ENCODE measurements around the gene PLEKHM3. TPM values are rescaled to one million over a fixed set of nuclear protein-coding genes. Genes with fewer than 3 reads are reported as not detected.
"Not testable (repeated sequence)": the region's sequence is repeated elsewhere in the genome, so short reads cannot be mapped to it uniquely, and the experiment has no call there.

The PLEKHM3 gene
- total RNA-seq, 1 donor from 2014 or later: 6.4 TPM

DNA sequence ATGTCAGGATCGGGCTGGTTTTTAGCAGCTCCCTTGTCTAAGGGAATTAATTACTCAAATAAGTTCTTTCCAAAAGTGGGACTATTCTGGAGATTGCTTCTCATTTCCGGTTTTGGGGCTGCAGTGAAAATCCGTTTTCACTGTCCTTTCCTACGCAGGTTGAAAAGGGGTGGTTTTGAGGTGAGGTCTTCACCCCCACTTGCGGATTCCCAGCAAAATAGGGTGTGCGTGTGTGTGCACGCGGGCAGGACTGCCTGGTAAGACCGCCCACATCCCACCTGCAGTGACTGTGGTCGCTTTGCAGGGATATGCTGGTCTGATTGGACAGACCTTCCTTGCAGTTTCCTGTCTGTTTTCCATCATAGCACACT lies 472 bp upstream of the PLEKHM3 start:
- Mint-ChIP-seq H3K27me3 (ENCODE audit: insufficient read depth) (no peaks in the 10 kb centered on the region), H3K9me3 (no peaks in the 10 kb centered on the region), H3K27ac (peak overlapping the region; percentile 79), H3K4me1 (ENCODE audit: low read depth) (peaks cover 17% of the 10 kb centered on the region), H3K4me3 (peak overlapping the region; percentile 95), H3K36me3 (ENCODE audit: low read depth) (no peaks in the 10 kb centered on the region)
- DNase-seq (ENCODE audit: low spot score): no peak
- intact Hi-C loops (cut with micrococcal nuclease): loop anchor here (1.0 to 5.0 kb wide), 5 partner anchors 227 to 1261 kb away; partner anchors contain the start of genes CCNYL1, CREB1, FASTKD2 and MDH1B

DNA sequence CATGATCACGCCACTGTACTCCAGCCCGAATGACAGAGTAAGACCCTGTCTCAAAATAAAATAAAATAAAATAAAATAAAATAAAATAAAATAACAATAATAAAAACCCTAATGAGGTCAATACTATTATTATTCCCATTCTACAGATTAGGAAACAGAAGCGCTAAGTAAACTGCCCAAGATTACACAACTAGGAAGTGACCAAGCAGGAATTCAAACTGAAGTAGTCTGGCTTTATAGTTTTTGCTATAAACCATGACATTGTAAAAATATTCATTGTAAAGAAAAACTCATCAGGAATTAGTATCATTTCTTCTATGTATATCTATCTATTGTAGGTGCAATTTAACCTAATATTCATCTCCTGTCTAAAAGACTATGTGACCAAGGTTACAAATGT lies 1.2 kb downstream of the PLEKHM3 start:
- H3K4me3 Mint-ChIP-seq: no peak overlapping the region
- H3K36me3 Mint-ChIP-seq (ENCODE audit: low read depth): no peaks in the 10 kb centered on the region
- no peak for DNase-seq (ENCODE audit: low spot score)
- no peaks in the 10 kb centered on the region for H3K9me3 Mint-ChIP-seq
- H3K27me3 Mint-ChIP-seq (ENCODE audit: insufficient read depth): no peaks in the 10 kb centered on the region
- H3K4me1 Mint-ChIP-seq (ENCODE audit: low read depth): peaks cover 17% of the 10 kb centered on the region
- no peak overlapping the region for H3K27ac Mint-ChIP-seq
- intact Hi-C loops (cut with micrococcal nuclease): loop anchor here (2.0 kb wide), 2 partner anchors 495 to 1259 kb away; partner anchors contain the start of genes CREB1, FASTKD2 and MDH1B

- intact Hi-C loops (cut with micrococcal nuclease): no loop called here
- H3K4me3 Mint-ChIP-seq: no peak overlapping the region
- no peak overlapping the region for H3K27ac Mint-ChIP-seq
- H3K9me3 Mint-ChIP-seq: no peaks in the 10 kb centered on the region
- H3K4me1 Mint-ChIP-seq (ENCODE audit: low read depth): peaks cover 21% of the 10 kb centered on the region
- DNase-seq (ENCODE audit: low spot score): no peak
- H3K36me3 Mint-ChIP-seq (ENCODE audit: low read depth): no peaks in the 10 kb centered on the region
- H3K27me3 Mint-ChIP-seq (ENCODE audit: insufficient read depth): no peaks in the 10 kb centered on the region
Observed at GRCh38 chr2:208020253-208020652, 5.1 kb downstream of the PLEKHM3 start.

DNA sequence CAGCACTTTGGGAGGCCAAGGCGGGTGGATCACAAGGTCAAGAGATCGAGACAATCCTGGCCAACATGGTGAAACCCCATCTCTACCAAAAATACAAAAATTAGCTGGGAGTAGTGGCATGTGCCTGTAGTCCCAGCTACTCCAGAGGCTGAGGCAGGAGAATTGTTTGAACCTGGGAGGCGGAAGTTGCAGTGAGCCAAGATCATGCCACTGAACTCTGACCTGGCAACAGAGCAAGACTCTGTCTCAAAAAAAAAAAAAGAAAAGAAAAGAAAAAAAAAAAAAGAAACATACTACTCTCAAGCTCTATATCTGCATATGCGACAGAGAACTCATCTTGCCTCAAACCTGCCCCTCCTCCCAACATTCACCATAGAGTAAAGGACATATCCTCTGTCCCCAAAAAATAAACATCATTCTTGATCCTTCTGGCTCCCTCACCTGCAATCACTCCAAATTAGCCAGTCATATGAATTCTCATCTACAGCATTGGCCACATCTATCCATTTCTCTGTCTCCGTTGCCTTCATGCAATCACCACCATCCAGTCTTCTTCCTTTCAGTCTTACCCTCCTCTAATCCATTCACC lies 7.1 kb downstream of the PLEKHM3 start:
- H3K4me3 Mint-ChIP-seq; H3K9me3 Mint-ChIP-seq; H3K27me3 Mint-ChIP-seq (ENCODE audit: insufficient read depth); H3K36me3 Mint-ChIP-seq (ENCODE audit: low read depth); intact Hi-C loops (cut with micrococcal nuclease); DNase-seq (ENCODE audit: low spot score): not testable (repeated sequence)
- Mint-ChIP-seq H3K4me1 (ENCODE audit: low read depth) (peaks cover 22% of the 10 kb centered on the region), H3K27ac (peak overlapping the region; percentile 30)

DNA sequence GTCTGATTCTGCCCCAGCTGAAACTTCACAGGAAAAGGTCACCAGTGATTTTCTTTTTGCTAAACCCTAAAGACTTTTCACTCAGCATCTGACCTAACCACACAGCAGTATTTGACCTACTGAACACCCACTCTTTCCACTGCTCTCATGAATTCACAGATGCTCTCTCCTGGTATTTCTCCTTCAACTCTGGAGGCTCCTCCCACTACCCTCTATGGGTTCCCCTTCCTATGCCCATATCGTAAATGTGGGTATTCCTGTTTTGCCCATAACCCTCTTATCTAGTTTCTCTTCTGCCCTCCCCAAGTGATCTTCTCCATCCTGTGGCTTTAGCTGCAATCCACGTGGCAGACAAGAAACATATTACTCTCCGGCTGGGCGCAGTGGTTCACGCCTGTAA lies 7.6 kb downstream of the PLEKHM3 start:
- peak overlapping the region; percentile 30 for H3K27ac Mint-ChIP-seq
- no peak for DNase-seq (ENCODE audit: low spot score)
- no peaks in the 10 kb centered on the region for H3K36me3 Mint-ChIP-seq (ENCODE audit: low read depth)
- peak overlapping the region; percentile 28 for H3K4me3 Mint-ChIP-seq
- intact Hi-C loops (cut with micrococcal nuclease): no loop called here
- H3K27me3 Mint-ChIP-seq (ENCODE audit: insufficient read depth): no peaks in the 10 kb centered on the region
- peaks cover 22% of the 10 kb centered on the region for H3K4me1 Mint-ChIP-seq (ENCODE audit: low read depth)
- no peaks in the 10 kb centered on the region for H3K9me3 Mint-ChIP-seq

DNA sequence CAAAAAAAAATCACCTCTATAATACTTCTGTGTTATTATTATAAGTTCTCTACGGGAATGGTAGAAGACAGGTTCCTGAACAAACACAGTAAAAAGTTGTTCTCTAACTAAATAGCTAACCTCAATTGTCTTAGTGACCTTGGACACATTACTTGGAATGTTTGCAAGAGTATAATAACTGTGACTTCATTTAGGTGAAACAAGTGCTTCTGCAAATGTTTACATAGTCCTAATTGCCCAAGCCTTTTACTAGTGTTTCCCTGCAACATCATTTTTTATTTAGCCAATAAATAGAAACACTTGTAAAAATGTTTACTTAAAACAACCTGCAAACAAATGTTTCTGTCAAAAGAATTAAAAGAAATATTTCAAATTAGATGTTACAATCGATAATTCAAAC lies 9.9 kb downstream of the PLEKHM3 start:
- H3K27ac Mint-ChIP-seq: no peak overlapping the region
- H3K4me1 Mint-ChIP-seq (ENCODE audit: low read depth): peaks cover 22% of the 10 kb centered on the region
- H3K9me3 Mint-ChIP-seq: no peaks in the 10 kb centered on the region
- intact Hi-C loops (cut with micrococcal nuclease): no loop called here
- H3K36me3 Mint-ChIP-seq (ENCODE audit: low read depth): no peaks in the 10 kb centered on the region
- H3K27me3 Mint-ChIP-seq (ENCODE audit: insufficient read depth): no peaks in the 10 kb centered on the region
- no peak for DNase-seq (ENCODE audit: low spot score)
- no peak overlapping the region for H3K4me3 Mint-ChIP-seq

DNA sequence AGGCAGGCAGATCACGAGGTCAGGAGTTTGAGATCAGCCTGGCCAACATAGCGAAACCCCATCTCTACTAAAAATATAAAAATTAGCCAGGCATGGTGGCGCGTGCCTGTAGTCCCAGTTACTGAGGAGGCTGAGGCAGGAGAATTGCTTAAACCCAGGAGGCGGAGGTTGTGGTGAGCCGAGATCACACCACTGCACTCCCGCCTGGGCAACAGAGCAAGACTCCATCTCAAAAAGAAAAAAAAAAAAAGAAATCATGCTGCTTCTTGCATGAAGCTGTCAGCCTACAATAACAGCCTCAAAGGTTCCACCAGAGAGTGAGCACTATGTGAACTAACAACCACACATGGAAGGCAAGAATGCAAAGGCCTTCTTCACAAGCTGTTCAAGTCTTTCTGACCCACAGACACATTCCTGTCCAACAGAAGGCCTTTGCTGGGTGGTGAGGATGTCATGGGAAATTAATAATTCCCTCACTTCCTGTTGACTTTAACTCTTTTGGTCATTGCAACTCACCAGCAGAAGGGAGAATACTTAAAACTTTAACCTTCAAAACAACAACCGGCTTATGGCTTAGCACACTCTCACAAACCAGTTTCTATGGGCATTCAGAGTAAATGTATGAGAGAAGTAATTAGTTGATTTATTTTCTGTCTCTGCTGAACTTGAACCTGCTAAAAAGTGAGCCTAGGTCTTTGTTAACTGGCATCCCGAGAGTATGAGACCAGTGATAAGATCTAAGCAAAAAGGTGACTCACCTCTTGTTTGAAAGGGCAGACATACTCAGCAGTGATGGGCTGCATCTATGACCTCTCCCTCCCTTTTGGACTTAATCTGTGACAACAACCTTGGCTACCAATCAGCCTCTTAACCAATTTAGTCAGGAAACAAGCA lies 11.8 kb downstream of the PLEKHM3 start:
- Mint-ChIP-seq H3K27ac (peak overlapping the region; percentile 38), H3K4me1 (ENCODE audit: low read depth) (peaks cover 21% of the 10 kb centered on the region), H3K9me3 (no peaks in the 10 kb centered on the region), H3K4me3 (no peak overlapping the region), H3K27me3 (ENCODE audit: insufficient read depth) (no peaks in the 10 kb centered on the region), H3K36me3 (ENCODE audit: low read depth) (no peaks in the 10 kb centered on the region)
- intact Hi-C loops (cut with micrococcal nuclease): no loop called here
- no peak for DNase-seq (ENCODE audit: low spot score)

- H3K4me3 Mint-ChIP-seq: no peak overlapping the region
- H3K4me1 Mint-ChIP-seq (ENCODE audit: low read depth): peaks cover 12% of the 10 kb centered on the region
- no peaks in the 10 kb centered on the region for H3K36me3 Mint-ChIP-seq (ENCODE audit: low read depth)
- no peak for DNase-seq (ENCODE audit: low spot score)
- H3K27ac Mint-ChIP-seq: no peak overlapping the region
- intact Hi-C loops (cut with micrococcal nuclease): no loop called here
- no peaks in the 10 kb centered on the region for H3K9me3 Mint-ChIP-seq
- H3K27me3 Mint-ChIP-seq (ENCODE audit: insufficient read depth): no peaks in the 10 kb centered on the region
Observed at GRCh38 chr2:208012449-208012848, 12.9 kb downstream of the PLEKHM3 start.

DNA sequence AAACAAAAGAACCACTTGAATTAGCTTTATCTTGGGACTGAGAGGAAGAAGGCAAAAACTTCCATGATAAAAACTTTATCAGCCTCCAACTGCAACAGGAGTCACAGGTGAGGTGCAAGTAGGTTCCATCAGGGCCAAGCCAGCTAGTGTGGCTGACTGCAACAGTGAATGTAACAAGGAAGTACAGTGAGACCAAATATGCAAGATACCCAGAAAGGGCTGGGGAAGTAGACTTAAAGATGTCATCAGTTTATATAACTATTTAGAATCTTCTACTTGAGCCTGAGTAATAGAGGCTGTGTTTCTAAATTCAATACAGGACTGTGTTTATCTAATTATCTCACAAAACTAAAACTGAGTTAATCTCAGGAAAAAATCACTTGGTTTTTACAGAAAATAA lies 14.8 kb downstream of the PLEKHM3 start:
- H3K4me1 Mint-ChIP-seq (ENCODE audit: low read depth): peaks cover 9% of the 10 kb centered on the region
- intact Hi-C loops (cut with micrococcal nuclease): no loop called here

DNA sequence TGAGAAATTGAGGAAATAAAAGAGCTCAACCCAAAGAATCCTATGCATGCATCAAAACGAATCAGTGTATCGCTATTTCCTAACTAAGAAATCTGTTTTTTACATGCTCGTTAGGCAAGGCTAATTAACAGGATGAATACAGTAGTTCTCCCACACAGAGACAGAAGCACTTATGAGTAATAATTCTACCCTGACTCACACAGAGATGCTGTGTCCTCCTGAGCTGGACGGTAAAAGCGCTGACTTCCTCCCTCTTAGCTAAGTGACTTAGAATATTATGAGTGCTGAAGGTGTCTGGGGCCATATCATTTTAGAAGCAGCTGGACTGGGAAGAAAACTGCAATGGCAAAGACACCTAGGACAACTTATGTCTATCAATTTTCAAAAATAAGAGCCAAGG lies 18.5 kb downstream of the PLEKHM3 start:
- no peaks in the 10 kb centered on the region for H3K36me3 Mint-ChIP-seq (ENCODE audit: low read depth)
- H3K4me1 Mint-ChIP-seq (ENCODE audit: low read depth): no peaks in the 10 kb centered on the region
- H3K4me3 Mint-ChIP-seq: no peak overlapping the region
- no peaks in the 10 kb centered on the region for H3K9me3 Mint-ChIP-seq
- DNase-seq (ENCODE audit: low spot score): no peak
- no peak overlapping the region for H3K27ac Mint-ChIP-seq
- no peaks in the 10 kb centered on the region for H3K27me3 Mint-ChIP-seq (ENCODE audit: insufficient read depth)
- intact Hi-C loops (cut with micrococcal nuclease): no loop called here

More for the DNA sequence above, 14.8 kb downstream of the PLEKHM3 start:
- Mint-ChIP-seq H3K27ac (no peak overlapping the region), H3K27me3 (ENCODE audit: insufficient read depth) (no peaks in the 10 kb centered on the region), H3K9me3 (no peaks in the 10 kb centered on the region), H3K4me3 (no peak overlapping the region), H3K36me3 (ENCODE audit: low read depth) (no peaks in the 10 kb centered on the region)
- DNase-seq (ENCODE audit: low spot score): no peak

DNA sequence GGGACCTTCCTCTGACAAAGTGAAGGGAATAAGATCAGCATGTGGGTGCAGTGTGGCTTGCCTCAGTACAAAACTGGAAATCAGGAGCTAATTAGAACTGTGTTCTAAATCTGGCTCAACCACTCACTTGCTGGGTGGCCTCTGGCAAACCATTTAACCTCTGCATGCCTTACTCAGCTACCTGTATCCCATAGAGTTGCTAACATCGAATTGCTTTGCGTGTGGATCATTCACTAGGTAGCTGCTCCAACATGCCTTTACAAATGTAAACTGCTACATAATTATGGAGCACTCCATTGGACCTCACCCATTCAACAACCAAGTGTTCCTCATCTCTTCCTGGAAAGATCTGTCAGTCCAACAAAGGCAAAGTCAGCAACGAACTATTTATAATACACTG lies 19.0 kb downstream of the PLEKHM3 start:
- Mint-ChIP-seq H3K4me1 (ENCODE audit: low read depth) (no peaks in the 10 kb centered on the region), H3K9me3 (no peaks in the 10 kb centered on the region), H3K36me3 (ENCODE audit: low read depth) (no peaks in the 10 kb centered on the region), H3K27me3 (ENCODE audit: insufficient read depth) (no peaks in the 10 kb centered on the region), H3K4me3 (no peak overlapping the region), H3K27ac (no peak overlapping the region)
- no peak for DNase-seq (ENCODE audit: low spot score)
- intact Hi-C loops (cut with micrococcal nuclease): no loop called here

DNA sequence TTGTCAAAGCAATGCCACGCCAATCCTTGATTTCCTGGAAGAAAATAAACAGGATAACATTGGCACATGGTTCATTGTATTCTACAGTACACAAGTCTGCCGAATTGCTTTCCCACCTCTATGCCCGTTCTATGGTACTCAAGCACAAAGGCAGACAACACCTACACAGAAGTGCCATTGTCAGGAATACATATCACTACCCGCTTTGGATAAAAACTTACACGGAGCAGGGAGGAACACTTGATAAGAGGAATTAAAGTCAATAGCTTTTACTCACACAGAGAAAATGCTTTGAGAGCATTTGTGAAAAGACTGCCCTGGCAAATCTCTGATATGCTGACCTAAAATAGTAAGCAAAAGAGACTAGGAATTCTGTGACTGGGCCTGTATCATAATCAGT lies 23.4 kb downstream of the PLEKHM3 start:
- Mint-ChIP-seq H3K4me1 (ENCODE audit: low read depth) (no peaks in the 10 kb centered on the region), H3K9me3 (no peaks in the 10 kb centered on the region), H3K27me3 (ENCODE audit: insufficient read depth) (no peaks in the 10 kb centered on the region), H3K36me3 (ENCODE audit: low read depth) (peaks cover 3% of the 10 kb centered on the region), H3K4me3 (no peak overlapping the region), H3K27ac (no peak overlapping the region)
- intact Hi-C loops (cut with micrococcal nuclease): no loop called here
- DNase-seq (ENCODE audit: low spot score): no peak

- Mint-ChIP-seq H3K36me3 (ENCODE audit: low read depth) (peaks cover 3% of the 10 kb centered on the region), H3K9me3 (no peaks in the 10 kb centered on the region), H3K4me1 (ENCODE audit: low read depth) (no peaks in the 10 kb centered on the region), H3K27me3 (ENCODE audit: insufficient read depth) (no peaks in the 10 kb centered on the region), H3K27ac (no peak overlapping the region), H3K4me3 (no peak overlapping the region)
- DNase-seq (ENCODE audit: low spot score): no peak
- intact Hi-C loops (cut with micrococcal nuclease): no loop called here
Observed at GRCh38 chr2:208000701-208001395, 24.5 kb downstream of the PLEKHM3 start.
